Measurements from ENCODE around the gene EPHB1. TPM values are rescaled to one million over a fixed set of nuclear protein-coding genes. Genes with fewer than 3 reads are reported as not detected.

The EPHB1 gene
- polyA plus RNA-seq, 1 donor from 2014 or later: 0.71 TPM

DNA sequence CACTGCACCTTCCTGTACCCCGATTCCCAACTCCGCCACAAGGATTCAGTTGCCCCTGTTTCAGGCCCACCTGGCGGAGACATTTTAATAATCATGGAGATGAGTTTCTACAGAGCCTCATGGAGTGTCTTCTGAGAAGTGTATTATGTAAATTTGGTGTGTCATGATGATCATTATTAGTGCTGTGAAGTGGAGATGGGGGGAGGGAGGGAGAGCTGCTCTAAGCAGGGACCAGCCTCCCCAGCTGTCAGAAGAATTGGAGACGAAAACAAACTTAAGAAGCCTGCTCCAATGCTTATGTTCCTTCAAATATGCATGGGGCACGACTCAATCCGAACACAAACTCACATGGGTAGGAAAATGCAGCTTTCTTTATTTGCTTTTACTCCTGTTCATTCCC lies 127.8 kb downstream of the EPHB1 start:
- no peak overlapping the region for H3K27ac Mint-ChIP-seq
- no peak overlapping the region for H3K4me3 Mint-ChIP-seq
- no peaks in the 10 kb centered on the region for H3K36me3 Mint-ChIP-seq
- peaks cover 0 to 15% (median 7%) of the 10 kb centered on the region in 3 donors for H3K9me3 Mint-ChIP-seq
- peaks cover 2 to 8% (median 7%) of the 10 kb centered on the region in 3 donors for H3K4me1 Mint-ChIP-seq
- peaks cover 1% of the 10 kb centered on the region for H3K27me3 Mint-ChIP-seq

DNA sequence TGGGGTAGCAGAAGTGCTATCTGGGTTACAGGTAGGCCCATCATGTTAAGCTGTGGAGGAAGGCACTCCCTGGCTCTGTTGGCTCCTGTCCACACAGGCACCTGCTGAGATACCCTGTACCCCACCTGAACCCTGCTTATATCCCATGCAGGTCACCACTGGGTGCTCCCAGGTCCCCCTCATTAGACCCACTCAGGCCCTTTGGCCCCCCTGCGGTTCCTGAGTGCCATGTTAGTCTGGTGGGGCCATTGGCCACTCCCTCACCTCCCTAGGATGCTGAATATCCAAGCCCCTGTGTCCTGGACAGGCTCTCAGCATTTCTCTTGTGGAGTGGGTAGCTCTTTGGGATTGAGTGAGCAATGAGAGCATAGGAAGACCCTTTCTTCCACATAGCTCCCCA lies 128.2 kb downstream of the EPHB1 start:
- H3K27ac Mint-ChIP-seq: no peak overlapping the region
- H3K4me1 Mint-ChIP-seq: peaks cover 2 to 4% (median 3%) of the 10 kb centered on the region in 3 donors
- H3K4me3 Mint-ChIP-seq: no peak overlapping the region
- H3K9me3 Mint-ChIP-seq: peaks cover 0 to 15% (median 7%) of the 10 kb centered on the region in 3 donors
- peaks cover 1% of the 10 kb centered on the region for H3K27me3 Mint-ChIP-seq
- no peaks in the 10 kb centered on the region for H3K36me3 Mint-ChIP-seq

DNA sequence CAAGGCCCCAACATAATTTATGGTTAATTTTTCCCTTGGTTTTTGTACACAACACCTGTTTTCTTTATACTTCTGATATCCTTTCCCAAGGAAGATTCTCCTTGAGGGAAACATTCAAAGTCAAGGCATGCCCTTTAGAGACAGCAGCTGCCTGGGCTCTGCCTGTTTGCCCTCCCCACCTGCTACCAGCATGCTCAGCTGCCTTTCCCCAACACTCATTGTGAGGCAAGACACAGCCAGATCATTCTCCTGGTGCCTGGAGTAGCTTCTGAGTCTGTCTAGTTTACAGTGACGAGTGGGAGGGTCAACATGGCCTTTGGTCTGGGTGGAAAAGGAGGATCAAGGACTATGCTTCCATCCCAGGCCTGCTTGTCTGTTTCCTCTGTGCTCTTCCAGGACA lies 132.5 kb downstream of the EPHB1 start:
- no peak overlapping the region for H3K4me3 Mint-ChIP-seq
- peaks cover 1% of the 10 kb centered on the region for H3K27me3 Mint-ChIP-seq
- no peaks in the 10 kb centered on the region for H3K36me3 Mint-ChIP-seq
- no peak overlapping the region for H3K27ac Mint-ChIP-seq
- peaks cover 0 to 15% (median 5%) of the 10 kb centered on the region in 3 donors for H3K9me3 Mint-ChIP-seq
- peaks cover 0 to 5% (median 0%) of the 10 kb centered on the region in 3 donors for H3K4me1 Mint-ChIP-seq

DNA sequence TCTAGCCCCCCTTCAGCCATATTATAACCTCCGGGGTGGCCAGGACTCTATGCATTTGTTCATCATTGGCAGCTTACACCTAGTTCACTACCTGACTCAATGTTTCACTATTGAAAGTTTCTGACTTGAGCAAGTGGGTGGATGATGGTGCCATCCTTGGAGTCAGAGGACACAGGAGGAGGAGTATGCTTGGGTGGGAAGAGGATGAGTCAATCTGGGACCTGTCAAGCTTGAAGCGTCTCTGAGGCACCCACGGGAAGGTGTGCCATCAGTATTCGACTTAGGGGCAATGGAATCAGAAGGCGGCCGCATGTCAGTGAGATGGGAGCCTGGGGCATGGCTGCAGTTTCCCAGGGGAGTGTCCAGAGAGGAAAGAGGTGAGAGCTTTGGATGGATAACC lies 133.3 kb downstream of the EPHB1 start:
- Mint-ChIP-seq H3K27me3 (peaks cover 1% of the 10 kb centered on the region), H3K36me3 (no peaks in the 10 kb centered on the region), H3K9me3 (peaks cover 0 to 15% (median 5%) of the 10 kb centered on the region in 3 donors), H3K4me3 (no peak overlapping the region), H3K27ac (no peak overlapping the region), H3K4me1 (peaks cover 0 to 5% (median 0%) of the 10 kb centered on the region in 3 donors)

DNA sequence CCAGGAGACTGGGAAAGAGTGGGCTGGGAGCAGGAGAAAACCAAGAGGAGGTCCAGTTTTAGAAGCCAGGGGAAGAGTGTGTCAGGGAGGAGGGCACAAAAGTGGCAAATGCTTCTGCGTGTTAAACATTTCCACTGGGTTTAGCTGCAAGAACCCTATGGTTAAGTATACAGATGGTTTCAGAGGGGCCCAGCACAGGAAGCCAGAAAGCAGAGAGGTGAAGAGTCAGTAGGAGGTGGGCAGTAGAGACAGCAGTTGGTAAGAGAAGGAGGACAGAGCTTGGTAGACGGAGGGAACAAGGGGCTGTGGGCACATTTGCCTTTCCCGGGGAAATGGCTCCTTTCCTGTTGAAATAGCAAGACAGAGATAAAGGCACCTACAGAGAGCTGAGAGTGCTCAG lies 133.8 kb downstream of the EPHB1 start:
- no peak overlapping the region for H3K4me3 Mint-ChIP-seq
- peaks cover 0 to 13% (median 5%) of the 10 kb centered on the region in 3 donors for H3K9me3 Mint-ChIP-seq
- H3K4me1 Mint-ChIP-seq: peaks cover 0 to 5% (median 0%) of the 10 kb centered on the region in 3 donors
- H3K27me3 Mint-ChIP-seq: peaks cover 1% of the 10 kb centered on the region
- H3K27ac Mint-ChIP-seq: no peak overlapping the region
- H3K36me3 Mint-ChIP-seq: no peaks in the 10 kb centered on the region

DNA sequence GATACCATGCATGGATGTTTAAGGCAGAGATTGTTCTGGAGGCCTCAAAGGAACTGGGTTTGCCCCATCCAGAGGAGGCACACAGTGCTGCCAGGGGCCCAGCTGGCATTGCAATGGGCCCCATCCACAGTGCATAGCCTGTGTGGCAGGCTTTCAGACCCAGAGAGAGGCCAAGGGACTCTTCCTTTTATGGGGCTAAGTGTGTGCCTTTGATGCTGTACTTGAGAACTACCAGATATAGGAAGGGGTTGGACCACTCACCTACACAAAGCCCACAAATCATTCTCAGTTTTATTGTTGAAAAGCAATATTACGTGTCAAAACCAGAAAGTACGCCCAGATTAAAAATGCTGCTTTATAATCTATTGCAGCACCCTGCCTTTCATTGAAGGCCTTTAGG lies 134.9 kb downstream of the EPHB1 start:
- Mint-ChIP-seq H3K4me1 (peaks cover 0 to 5% (median 0%) of the 10 kb centered on the region in 3 donors), H3K9me3 (peaks cover 0 to 1% (median 1%) of the 10 kb centered on the region in 3 donors), H3K4me3 (no peak overlapping the region), H3K27me3 (peaks cover 1% of the 10 kb centered on the region), H3K36me3 (no peaks in the 10 kb centered on the region), H3K27ac (no peak overlapping the region)

DNA sequence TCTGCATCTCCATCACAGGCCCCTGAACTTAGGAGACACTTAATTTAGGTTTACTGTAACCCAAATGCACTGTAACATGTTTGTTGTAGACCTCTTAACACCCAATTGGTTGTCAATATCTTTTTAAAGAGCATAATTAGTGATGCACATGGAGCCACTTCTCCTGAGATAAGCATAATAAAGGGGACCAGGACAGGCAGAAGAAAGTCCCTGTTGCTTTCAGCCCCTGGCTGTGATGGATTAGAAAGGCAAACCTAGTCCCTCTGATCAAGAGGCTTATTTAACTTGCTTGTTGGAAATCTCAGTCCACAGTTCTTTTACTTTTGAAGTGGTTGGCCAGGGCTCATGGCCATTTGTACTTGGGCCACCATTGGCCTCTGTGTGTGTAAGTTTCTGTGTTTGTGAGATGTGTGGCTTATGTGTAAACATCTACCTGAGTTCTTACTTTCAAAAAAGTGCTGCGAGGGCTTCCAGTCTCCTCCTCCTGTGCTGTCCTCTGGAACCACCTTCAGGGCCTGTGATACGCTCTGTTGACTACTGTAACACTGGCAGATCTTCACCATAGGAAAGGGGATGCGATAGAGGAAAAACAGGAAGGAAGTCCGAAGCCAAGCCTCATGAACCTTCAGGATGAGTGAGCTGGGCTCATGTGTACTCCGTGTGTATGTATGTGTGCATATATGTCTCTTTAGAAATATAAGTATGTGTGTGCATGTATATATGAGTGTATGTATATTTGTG lies 136.2 kb downstream of the EPHB1 start:
- no peak overlapping the region for H3K4me3 Mint-ChIP-seq
- H3K4me1 Mint-ChIP-seq: peaks cover 0 to 5% (median 0%) of the 10 kb centered on the region in 3 donors
- H3K36me3 Mint-ChIP-seq: no peaks in the 10 kb centered on the region
- no peaks in the 10 kb centered on the region for H3K9me3 Mint-ChIP-seq
- no peaks in the 10 kb centered on the region for H3K27me3 Mint-ChIP-seq
- no peak overlapping the region for H3K27ac Mint-ChIP-seq

DNA sequence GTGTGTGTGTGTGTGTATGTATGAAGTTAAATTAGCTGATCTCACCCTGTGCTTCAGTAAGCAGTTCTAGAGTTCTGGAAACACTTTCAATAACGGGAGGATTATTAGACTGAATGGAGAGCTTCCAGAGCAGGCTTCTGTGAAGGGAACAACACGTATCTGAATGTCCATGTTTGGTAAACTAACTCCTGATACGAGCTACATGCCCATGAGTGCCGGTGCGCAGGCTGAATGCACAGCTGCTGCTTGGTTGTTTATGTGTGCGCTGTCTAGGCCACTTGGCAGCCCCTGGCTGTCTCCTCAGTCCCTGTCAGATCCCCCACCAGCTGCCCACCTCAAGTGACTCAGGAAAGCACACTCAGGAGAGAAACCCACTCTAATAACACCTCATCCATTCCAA lies 137.0 kb downstream of the EPHB1 start:
- H3K4me1 Mint-ChIP-seq: peaks cover 0 to 5% (median 0%) of the 10 kb centered on the region in 3 donors
- no peak overlapping the region for H3K27ac Mint-ChIP-seq
- H3K36me3 Mint-ChIP-seq: no peaks in the 10 kb centered on the region
- H3K4me3 Mint-ChIP-seq: no peak overlapping the region
- no peaks in the 10 kb centered on the region for H3K27me3 Mint-ChIP-seq
- no peaks in the 10 kb centered on the region for H3K9me3 Mint-ChIP-seq

DNA sequence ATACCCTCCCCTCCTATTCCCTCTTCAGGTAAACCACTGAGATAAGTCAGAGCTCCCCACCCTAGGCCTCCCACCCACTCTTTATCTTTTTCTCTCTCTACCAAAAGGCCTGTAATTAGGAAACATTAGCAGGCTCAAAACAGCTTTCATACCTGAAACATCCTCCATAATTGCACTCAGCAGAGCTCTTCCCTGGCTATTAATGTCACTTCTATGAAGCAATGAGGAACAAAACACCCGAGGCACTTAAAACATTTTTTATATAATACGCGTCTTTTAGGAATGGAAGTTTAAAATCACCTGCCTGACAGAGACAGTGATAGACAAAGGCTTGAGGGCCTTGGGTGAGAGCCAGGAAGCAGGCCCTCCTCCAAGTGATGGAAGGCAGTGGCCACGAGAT lies 138.9 kb downstream of the EPHB1 start:
- Mint-ChIP-seq H3K4me3 (no peak overlapping the region), H3K4me1 (peaks cover 0 to 5% (median 0%) of the 10 kb centered on the region in 3 donors), H3K36me3 (no peaks in the 10 kb centered on the region), H3K9me3 (no peaks in the 10 kb centered on the region), H3K27ac (no peak overlapping the region), H3K27me3 (no peaks in the 10 kb centered on the region)

DNA sequence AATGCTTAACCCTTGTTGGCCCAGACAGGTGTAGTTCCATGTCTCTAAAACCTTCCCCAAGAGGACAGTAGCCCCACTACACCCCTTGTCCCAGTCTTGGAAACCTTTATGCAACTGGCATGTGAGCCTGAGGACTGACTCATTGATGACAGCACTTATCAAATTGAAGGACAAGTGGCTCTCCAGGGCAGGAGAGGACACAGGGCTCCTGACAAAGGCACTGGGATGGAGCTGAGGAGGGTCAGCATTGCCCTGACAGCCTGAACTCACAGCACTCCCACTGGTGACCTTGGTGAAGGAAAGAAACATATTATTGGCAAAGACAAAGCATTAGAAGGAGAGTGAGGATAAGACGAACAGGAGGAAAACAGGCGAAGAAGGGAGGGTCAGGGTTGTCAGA lies 139.9 kb downstream of the EPHB1 start:
- no peak overlapping the region for H3K27ac Mint-ChIP-seq
- no peak overlapping the region for H3K4me3 Mint-ChIP-seq
- no peaks in the 10 kb centered on the region for H3K36me3 Mint-ChIP-seq
- peaks cover 0 to 5% (median 0%) of the 10 kb centered on the region in 3 donors for H3K4me1 Mint-ChIP-seq
- no peaks in the 10 kb centered on the region for H3K27me3 Mint-ChIP-seq
- H3K9me3 Mint-ChIP-seq: no peaks in the 10 kb centered on the region

DNA sequence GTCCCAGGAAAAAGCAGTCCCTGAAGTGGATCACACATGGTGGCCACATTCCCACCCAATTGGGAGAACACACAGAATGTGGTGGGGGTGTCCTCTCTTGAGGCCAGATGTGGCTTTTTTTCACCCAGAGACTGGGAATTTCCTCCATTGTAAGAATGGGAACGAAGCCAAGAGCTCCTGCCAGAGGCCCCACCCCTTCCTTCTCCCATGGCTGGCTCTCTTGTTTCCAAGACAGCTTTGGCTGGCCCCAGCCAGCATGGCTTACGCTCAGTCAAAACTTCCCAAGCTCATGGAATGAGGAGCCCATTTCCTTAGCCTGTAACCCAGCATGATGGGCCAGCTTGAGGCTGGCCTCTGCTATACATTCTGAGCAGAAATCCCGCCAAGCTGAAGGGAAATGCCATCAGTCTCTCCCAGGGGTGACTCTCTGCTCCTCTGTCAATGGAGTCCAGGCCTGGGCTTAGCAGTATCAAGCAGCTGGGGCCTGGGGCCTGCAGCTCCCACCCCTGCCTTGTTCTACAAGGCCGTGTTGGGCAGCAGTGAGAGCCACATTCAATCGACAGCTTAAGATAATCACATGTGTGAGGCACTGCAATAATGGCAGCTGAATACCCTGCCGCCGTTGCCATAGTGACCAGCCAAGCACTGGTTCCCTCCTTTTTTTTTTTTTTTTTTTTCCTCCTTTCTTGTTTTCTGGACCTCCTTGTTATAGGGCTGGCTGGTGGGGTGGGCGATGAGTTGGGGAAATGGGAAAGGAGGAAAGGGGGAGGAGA lies 142.4 kb downstream of the EPHB1 start:
- Mint-ChIP-seq H3K27ac (no peak overlapping the region), H3K4me1 (no peaks in the 10 kb centered on the region), H3K9me3 (no peaks in the 10 kb centered on the region), H3K36me3 (no peaks in the 10 kb centered on the region), H3K27me3 (peaks cover 1% of the 10 kb centered on the region), H3K4me3 (no peak overlapping the region)

DNA sequence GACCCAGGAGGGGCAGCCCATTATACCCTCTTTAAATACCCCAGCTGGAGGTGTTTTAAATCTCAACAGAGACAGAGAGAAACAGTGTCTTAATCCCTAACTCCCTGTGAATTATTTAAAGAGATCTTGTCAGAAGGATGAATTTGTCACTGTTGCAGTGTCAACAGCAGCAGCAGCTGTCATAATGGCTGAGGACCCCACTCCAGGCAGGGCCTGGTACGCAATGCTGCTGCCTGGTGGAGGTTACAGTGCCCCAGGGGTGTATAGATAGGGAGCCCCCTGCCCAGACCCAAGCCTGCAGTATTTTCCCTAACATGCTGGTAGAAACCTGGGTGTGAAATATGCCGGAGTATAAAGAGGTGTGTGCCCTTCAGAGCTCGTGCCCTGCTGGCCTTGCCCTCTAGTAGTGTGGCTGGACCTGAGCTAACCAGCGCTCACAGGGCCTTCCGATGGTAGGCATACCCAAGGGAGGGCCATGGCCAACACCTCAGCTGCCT lies 143.0 kb downstream of the EPHB1 start:
- no peaks in the 10 kb centered on the region for H3K4me1 Mint-ChIP-seq
- peaks cover 1% of the 10 kb centered on the region for H3K27me3 Mint-ChIP-seq
- H3K36me3 Mint-ChIP-seq: no peaks in the 10 kb centered on the region

DNA sequence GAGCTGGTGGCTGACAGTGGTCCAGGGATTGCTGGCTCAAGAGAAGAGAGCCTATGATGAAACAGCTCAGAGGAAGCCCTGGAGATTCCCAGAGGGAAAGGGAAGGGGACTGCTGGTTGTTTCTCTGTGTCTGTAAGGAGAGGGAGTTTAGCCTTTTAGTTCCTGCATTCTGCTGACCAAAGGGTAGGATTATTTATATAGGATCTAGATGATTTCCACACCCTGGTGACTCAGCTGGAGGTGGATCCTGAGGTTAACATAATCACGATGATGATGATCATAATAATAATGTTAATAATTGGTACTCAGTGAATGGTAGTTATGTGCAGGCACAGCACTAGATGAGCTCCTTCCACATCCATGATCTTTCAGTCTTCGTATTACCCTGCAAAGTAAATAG lies 144.9 kb downstream of the EPHB1 start:
- no peaks in the 10 kb centered on the region for H3K9me3 Mint-ChIP-seq
- H3K27ac Mint-ChIP-seq: no peak overlapping the region
- no peaks in the 10 kb centered on the region for H3K4me1 Mint-ChIP-seq
- H3K4me3 Mint-ChIP-seq: no peak overlapping the region
- H3K27me3 Mint-ChIP-seq: peaks cover 1% of the 10 kb centered on the region
- H3K36me3 Mint-ChIP-seq: no peaks in the 10 kb centered on the region

More for the DNA sequence above, 143.0 kb downstream of the EPHB1 start:
- Mint-ChIP-seq H3K4me3 (no peak overlapping the region), H3K27ac (no peak overlapping the region), H3K9me3 (no peaks in the 10 kb centered on the region)

DNA sequence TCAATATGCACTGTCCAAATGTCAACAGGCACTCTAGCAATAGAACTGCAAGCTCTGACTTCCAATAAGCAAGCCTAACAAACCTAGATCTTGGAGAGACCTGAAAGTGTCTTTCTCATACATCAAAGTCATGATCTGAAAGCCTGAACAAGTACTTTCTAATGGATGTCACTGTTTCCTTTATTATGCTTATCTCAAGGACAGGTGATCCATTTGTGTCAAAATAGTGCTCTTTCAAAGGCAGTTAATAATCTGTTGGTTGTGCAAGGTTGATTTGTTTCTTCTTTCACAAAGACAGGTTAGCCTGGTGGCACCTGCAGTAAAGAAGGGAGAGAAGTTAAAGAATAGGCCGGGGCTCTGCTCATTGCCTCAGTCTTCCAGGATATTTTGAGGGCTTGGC lies 146.8 kb downstream of the EPHB1 start:
- H3K9me3 Mint-ChIP-seq: no peaks in the 10 kb centered on the region
- peaks cover 1% of the 10 kb centered on the region for H3K27me3 Mint-ChIP-seq
- no peak overlapping the region for H3K27ac Mint-ChIP-seq
- peaks cover 2% of the 10 kb centered on the region for H3K36me3 Mint-ChIP-seq
- no peaks in the 10 kb centered on the region for H3K4me1 Mint-ChIP-seq
- H3K4me3 Mint-ChIP-seq: no peak overlapping the region

DNA sequence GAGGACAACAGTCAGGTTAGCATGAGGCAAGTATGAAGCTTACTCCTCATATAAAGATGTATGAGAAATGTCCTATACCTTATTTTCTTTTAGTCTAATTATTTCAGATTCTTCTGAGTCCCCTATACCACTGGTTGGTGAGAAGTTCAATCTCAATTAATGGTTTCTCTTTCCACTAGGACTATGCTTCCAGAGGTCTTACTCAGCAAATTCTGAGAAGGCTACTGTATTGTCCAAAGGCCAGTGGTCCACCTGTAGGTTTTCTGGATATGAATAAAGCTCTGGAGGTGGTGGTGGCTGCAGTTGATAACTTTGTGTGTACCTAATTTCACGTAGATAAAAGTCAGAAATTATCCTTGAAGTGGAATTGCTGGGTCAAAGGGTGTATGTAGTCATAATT lies 149.4 kb downstream of the EPHB1 start:
- no peak overlapping the region for H3K27ac Mint-ChIP-seq
- H3K27me3 Mint-ChIP-seq: peaks cover 1% of the 10 kb centered on the region
- H3K36me3 Mint-ChIP-seq: peaks cover 2% of the 10 kb centered on the region
- no peaks in the 10 kb centered on the region for H3K4me1 Mint-ChIP-seq
- no peak overlapping the region for H3K4me3 Mint-ChIP-seq
- H3K9me3 Mint-ChIP-seq: no peaks in the 10 kb centered on the region
